Tibial nerve (tissue), 4 donors: ENCODE data around the gene MAB21L2.

ENCODE experiments used
- CTCF ChIP-seq, 5 experiments: fragments of 200-600 bp in 3 of 5; fragments of 450-650 bp in 2 of 5; sonication (generic) in 3 of 5; IDR thresholded peaks; one replicate each; pipeline ENCODE4 v1.5.1; 2016 to 2019; ENCODE audit warnings: antibody characterized with exemption in 5 of 5, mild to moderate bottlenecking in 3 of 5, moderate library complexity in 2 of 5
- EP300 ChIP-seq, 2 donors: sonication (generic); formaldehyde crosslinking; IDR thresholded peaks; one replicate each; pipeline ENCODE4 v1.6.1; 2017; ENCODE audit warnings: antibody characterized with exemption in 2 of 2, mild to moderate bottlenecking in 1 of 2
- POLR2A ChIP-seq, 2 donors: fragments of 450-650 bp; IDR thresholded peaks; one replicate each; pipeline ENCODE4 v1.6.1; 2017; ENCODE audit warnings: antibody characterized with exemption in 2 of 2, mild to moderate bottlenecking in 2 of 2, moderate library complexity in 2 of 2

DNA sequence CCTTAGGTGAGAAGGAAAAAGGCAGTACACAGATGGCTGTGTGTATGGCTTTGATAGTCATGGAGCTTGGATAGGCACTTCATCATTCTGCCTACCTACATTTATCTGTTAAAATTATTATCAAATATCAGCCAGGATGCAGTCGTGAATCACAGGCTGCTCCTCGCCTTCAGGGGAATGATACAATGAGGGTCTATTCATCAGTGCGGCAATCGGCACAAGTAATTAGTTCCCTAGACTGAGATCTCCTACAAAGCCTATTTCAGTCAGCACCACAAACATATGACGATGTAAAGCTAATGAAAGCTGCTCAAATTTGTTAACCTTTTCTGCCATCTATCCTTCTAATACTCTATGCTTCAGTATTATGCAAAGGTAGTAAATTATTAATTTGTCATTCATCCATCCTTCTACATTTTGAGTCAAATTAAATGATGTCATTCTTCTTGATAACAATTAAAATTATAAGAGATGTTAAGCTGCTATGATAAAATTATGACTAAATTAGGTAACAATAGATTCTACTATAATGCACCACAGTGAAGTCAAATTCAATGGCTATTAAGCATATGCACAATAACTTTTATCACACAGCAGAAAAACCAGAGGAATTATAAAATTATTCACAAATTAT, 19.0 kb downstream of the MAB21L2 start:
- TF ChIP-seq CTCF (IDR thresholded peaks at IDR 0.05) (no peak), POLR2A (IDR thresholded peaks at IDR 0.05) (no peak), EP300 (IDR thresholded peaks at IDR 0.05) (no peak)
